Spinal cord (tissue), 10 donors: ENCODE data around the gene RHOU. TPM values are rescaled to one million over a fixed set of nuclear protein-coding genes. Genes with fewer than 3 reads are reported as not detected.

ENCODE experiments used
- DNase-seq, 6 donors: peaks; one replicate each; pipeline versions ENCODE4 v3.0.0 to v3.0.0-alpha.2; 2013 to 2015; ENCODE audit warnings: low spot score in 6 of 6, low read depth in 4 of 6
- H3K27ac ChIP-seq: one replicate; pipeline ENCODE4 v1.5.1; 2013; ENCODE audit warnings: low read depth, low read length, control low read depth
- H3K27me3 ChIP-seq: one replicate; pipeline ENCODE4 v1.6.1; 2013; ENCODE audit warnings: low read length; ENCODE audit not compliant: control insufficient read depth, insufficient read depth
- H3K36me3 ChIP-seq: one replicate; pipeline ENCODE4 v1.6.1; 2013; ENCODE audit warnings: low read length; ENCODE audit not compliant: control insufficient read depth, insufficient read depth
- H3K4me1 ChIP-seq: one replicate; pipeline ENCODE4 v1.6.1; 2013; ENCODE audit warnings: low read length; ENCODE audit not compliant: control insufficient read depth, insufficient read depth
- H3K4me3 ChIP-seq: one replicate; pipeline ENCODE4 v1.5.1; 2013; ENCODE audit warnings: low read depth, low read length, control low read depth
- H3K9me3 ChIP-seq: one replicate; pipeline ENCODE4 v1.6.1; 2013; ENCODE audit warnings: low read length; ENCODE audit not compliant: control insufficient read depth, insufficient read depth
- WGBS: methylation state at CpG from one replicate; pipeline ENCODE4 v1.1.5; 2013; ENCODE audit warnings: missing lambda C conversion rate; ENCODE audit not compliant: insufficient coverage; 5-methylcytosine and 5-hydroxymethylcytosine counted together
- polyA plus RNA-seq, 2 donors: library from polyadenylated mRNA; unstranded; fragments of 120-200 nt; gene quantifications; one replicate each; pipeline ENCODE4 v1.2.1, GENCODE V29; 2013; ENCODE audit not compliant: insufficient read length in 2 of 2
- total RNA-seq, 2 donors: library from RNA; depleted of rRNA in 1 of 2; stranded (reverse); fragments of 120-200 nt in 1 of 2; fragments of >200 nt in 1 of 2; gene quantifications; one replicate each; pipeline versions ENCODE4 v1.2.3 to v1.2.4, GENCODE V29; 2013 to 2014
- donor health status: healthy.

RHOU gene
- total and polyA plus RNA-seq, 4 donors: 23.6 to 47.3 (median 26.3) TPM

DNA sequence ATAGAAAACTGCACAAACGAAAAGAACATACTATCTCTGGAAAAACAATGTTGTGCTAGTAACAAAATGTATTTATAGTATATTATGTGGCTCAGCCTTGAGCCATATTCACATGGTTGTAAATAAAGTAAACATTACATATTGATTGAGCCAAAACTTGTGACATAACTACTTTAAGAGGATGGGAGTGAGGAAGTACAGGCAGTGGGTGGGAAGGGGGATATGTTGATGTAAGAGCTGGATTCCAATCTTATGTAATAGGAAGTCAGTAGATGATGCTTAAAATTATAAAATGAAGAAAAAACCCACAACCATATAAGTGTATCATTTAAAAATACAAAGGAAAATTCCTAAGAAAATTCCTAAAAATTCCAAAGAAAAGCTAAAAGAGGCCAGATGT lies 42.7 kb downstream of the RHOU start:
- no peaks in the 10 kb centered on the region for H3K4me1 ChIP-seq
- no CpG with 5 or more reads among the region's 1 CpG for WGBS
- no peak for DNase-seq
- H3K9me3 ChIP-seq: no peaks in the 10 kb centered on the region
- H3K4me3 ChIP-seq: no peak overlapping the region
- H3K36me3 ChIP-seq: no peaks in the 10 kb centered on the region
- no peaks in the 10 kb centered on the region for H3K27me3 ChIP-seq
- no peak overlapping the region for H3K27ac ChIP-seq

- Histone ChIP-seq H3K27me3 (no peaks in the 10 kb centered on the region), H3K4me1 (no peaks in the 10 kb centered on the region), H3K9me3 (no peaks in the 10 kb centered on the region), H3K36me3 (no peaks in the 10 kb centered on the region), H3K4me3 (no peak overlapping the region), H3K27ac (no peak overlapping the region)
- no peak for DNase-seq
- 89% methylated on average over 2 of the region's 3 CpGs for WGBS
Measured at GRCh38 chr1:228778466-228778865, 43.2 kb downstream of the RHOU start.

GRCh38 chr1:228778961-228779360 lies 43.7 kb downstream of the RHOU start:
- Histone ChIP-seq H3K4me3 (no peak overlapping the region), H3K4me1 (no peaks in the 10 kb centered on the region), H3K9me3 (no peaks in the 10 kb centered on the region), H3K27ac (no peak overlapping the region), H3K27me3 (no peaks in the 10 kb centered on the region), H3K36me3 (no peaks in the 10 kb centered on the region)
- no peak for DNase-seq

GRCh38 chr1:228781161-228781808 lies 46.0 kb downstream of the RHOU start:
- Histone ChIP-seq H3K27ac (no peak overlapping the region), H3K9me3 (no peaks in the 10 kb centered on the region), H3K36me3 (no peaks in the 10 kb centered on the region), H3K4me3 (no peak overlapping the region), H3K27me3 (no peaks in the 10 kb centered on the region), H3K4me1 (no peaks in the 10 kb centered on the region)
- 31% methylated on average over 4 of the region's 8 CpGs for WGBS
- DNase-seq: peak in 2 of 6 donors; percentile 45 to 92

GRCh38 chr1:228781809-228782661 lies 46.8 kb downstream of the RHOU start:
- WGBS: 68% methylated on average over 10 of the region's 10 CpGs
- H3K4me1 ChIP-seq: no peaks in the 10 kb centered on the region

DNA sequence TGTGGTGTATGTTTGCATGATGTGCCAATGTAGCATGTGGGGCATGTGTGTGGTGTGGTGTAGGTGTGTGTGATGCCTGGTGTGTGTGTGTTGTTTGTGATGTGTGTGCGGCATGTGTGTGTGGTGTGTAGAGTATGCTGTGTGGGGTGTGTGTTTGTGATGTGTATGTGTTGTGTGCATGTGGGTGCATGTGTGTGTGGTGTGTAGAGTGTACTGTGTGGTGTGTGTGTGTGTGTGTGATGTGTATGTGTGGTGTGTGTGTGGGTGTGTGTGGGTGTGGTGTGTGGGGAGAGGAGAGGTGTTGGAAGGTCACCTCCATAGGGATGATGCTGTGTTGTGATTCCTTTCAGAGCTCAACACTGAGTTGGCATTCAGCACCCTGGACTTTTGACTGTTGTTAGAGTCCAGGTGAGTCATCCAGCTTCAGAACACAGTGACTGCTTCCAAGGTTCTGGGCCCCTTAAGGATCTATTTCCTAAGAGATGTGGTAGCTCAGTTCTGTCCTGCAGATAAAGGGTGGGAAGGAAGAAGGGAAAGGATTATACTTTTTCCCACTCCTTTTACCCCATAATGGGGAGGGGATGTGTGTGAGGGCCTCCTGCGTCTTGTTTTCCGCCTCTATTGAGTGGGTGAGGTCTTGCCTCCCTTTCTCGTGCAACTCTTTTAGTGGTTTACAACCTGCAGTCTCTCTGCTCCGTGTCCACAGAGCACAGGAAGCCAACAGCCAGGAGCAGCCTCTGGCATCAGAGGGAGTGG lies 47.6 kb downstream of the RHOU start:
- Histone ChIP-seq H3K9me3 (no peaks in the 10 kb centered on the region), H3K4me3 (no peak overlapping the region), H3K36me3 (no peaks in the 10 kb centered on the region), H3K27me3 (no peaks in the 10 kb centered on the region), H3K27ac (no peak overlapping the region), H3K4me1 (no peaks in the 10 kb centered on the region)
- no peak for DNase-seq
- 83% methylated on average over 2 of the region's 5 CpGs for WGBS

More at GRCh38 chr1:228781809-228782661, 46.8 kb downstream of the RHOU start:
- Histone ChIP-seq H3K27ac (no peak overlapping the region), H3K36me3 (no peaks in the 10 kb centered on the region), H3K9me3 (no peaks in the 10 kb centered on the region), H3K27me3 (no peaks in the 10 kb centered on the region), H3K4me3 (no peak overlapping the region)
- DNase-seq: no peak

DNA sequence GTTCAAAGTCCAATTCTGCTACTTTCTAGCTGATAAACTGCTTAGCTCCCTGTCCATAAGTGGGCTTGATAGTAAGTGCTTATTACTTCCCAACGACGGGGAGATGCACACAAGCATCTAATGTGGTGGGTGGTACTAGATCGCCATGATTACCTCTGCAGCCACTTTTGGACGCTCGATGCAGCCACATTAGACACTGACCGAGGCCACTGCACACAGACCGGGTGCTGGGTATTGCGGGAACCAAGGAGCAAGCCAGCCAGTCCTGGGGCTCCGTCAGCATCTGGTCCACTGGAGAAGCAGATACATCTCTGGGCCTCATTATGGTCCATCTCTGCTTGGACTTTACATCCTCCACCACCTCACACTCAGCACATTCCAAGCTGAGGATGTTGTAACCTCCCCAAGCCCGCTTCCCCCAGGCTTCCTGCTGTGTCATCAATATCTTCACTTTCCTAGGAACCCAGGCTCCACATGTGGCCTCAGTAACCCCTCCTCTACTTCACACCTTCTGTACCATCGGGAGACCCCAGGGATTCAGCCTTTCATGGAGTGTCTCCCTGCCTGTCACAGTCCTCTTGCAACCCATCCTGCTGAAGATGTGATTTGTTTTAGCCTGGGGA lies 48.2 kb downstream of the RHOU start:
- no peaks in the 10 kb centered on the region for H3K9me3 ChIP-seq
- DNase-seq: no peak
- no peaks in the 10 kb centered on the region for H3K36me3 ChIP-seq
- H3K4me1 ChIP-seq: no peaks in the 10 kb centered on the region
- 98% methylated on average over 10 of the region's 11 CpGs for WGBS
- no peaks in the 10 kb centered on the region for H3K27me3 ChIP-seq
- H3K4me3 ChIP-seq: no peak overlapping the region
- H3K27ac ChIP-seq: no peak overlapping the region

GRCh38 chr1:228784181-228784580 lies 48.9 kb downstream of the RHOU start:
- 96% methylated on average over 3 of the region's 3 CpGs for WGBS
- Histone ChIP-seq H3K4me1 (no peaks in the 10 kb centered on the region), H3K4me3 (no peak overlapping the region), H3K27me3 (no peaks in the 10 kb centered on the region), H3K9me3 (no peaks in the 10 kb centered on the region), H3K36me3 (no peaks in the 10 kb centered on the region), H3K27ac (no peak overlapping the region)
- DNase-seq: no peak
